ENCODE data around the gene PTPRF.

- TF ChIP-seq RAD21 (IDR thresholded peaks at IDR 0.05; ENCODE audit: low read depth) (no peak), TCF12 (IDR thresholded peaks at IDR 0.05; ENCODE audit: low read depth) (no peak), TEAD4 (IDR thresholded peaks at IDR 0.05) (no peak), REST (IDR thresholded peaks at IDR 0.05; ENCODE audit: low read depth) (no peak), NFIC (IDR thresholded peaks at IDR 0.05) (no peak), EGR1 (IDR thresholded peaks at IDR 0.05) (no peak)
Measured at GRCh38 chr1:43527111-43527878, 3.4 kb upstream of the PTPRF start.
